Measurements from ENCODE around the gene DUSP9.

DUSP9 gene

GRCh38 chrX:153685751-153686696, 39.0 kb downstream of the DUSP9 start:
- TF ChIP-seq, protein P1, sequence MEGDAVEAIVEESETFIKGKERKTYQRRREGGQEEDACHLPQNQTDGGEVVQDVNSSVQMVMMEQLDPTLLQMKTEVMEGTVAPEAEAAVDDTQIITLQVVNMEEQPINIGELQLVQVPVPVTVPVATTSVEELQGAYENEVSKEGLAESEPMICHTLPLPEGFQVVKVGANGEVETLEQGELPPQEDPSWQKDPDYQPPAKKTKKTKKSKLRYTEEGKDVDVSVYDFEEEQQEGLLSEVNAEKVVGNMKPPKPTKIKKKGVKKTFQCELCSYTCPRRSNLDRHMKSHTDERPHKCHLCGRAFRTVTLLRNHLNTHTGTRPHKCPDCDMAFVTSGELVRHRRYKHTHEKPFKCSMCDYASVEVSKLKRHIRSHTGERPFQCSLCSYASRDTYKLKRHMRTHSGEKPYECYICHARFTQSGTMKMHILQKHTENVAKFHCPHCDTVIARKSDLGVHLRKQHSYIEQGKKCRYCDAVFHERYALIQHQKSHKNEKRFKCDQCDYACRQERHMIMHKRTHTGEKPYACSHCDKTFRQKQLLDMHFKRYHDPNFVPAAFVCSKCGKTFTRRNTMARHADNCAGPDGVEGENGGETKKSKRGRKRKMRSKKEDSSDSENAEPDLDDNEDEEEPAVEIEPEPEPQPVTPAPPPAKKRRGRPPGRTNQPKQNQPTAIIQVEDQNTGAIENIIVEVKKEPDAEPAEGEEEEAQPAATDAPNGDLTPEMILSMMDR (IDR thresholded peaks at IDR 0.05; ENCODE audit: low read depth, low read length), result no peak
- no peak overlapping the region for H3K4me3 ChIP-seq (ENCODE audit: low read depth, low read length)

GRCh38 chrX:153686711-153687110, 39.7 kb downstream of the DUSP9 start:
- no peak overlapping the region for H3K4me3 ChIP-seq (ENCODE audit: low read depth, low read length)
- TF ChIP-seq, protein P1 (IDR thresholded peaks at IDR 0.05; ENCODE audit: low read depth, low read length), result no peak

DNA sequence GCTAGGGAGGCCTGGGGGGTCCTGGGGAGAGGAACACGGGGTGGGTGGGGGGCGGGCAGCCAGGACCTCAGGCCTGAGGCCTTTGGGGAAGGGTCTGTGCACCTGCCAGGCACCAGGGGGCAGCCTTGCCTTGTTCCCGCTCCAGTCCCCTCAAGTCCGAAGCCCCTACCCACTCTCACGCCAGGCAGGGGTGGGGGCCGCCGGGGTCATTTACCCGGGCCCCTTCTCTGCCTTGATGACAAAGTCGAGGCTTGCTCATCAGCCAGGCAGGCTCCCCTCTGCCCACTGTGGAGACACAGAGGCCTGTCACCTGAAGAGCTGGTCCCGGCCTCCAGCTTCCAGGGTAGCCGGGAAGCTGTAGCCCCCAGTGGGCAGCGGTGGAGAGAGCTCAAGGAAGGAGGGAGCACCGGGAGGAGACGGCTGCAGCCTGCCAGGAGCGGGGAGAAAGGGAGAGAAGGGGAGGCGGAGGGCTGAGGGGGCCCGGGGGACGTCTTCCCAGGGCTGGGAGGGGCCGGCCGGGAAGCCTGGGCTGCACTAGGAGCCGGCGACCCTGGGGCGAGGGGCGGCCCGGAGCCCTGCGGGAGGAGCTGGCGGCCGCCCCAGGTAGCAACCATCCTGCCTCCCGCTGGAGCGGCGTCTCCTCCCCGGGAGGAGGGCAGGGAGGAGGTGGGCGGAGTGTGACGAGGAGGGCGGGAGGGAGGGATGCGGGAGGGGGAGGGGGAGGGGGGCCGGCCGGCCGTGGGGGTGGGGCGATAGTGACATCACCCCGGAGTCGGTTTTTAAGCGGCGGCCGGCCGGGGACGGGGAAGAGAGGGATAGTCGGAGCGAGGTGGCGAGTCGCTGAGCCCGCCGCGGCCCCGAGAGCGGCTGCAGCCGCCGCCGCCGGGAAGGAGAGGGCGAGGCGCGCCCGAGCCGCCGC, 40.4 kb downstream of the DUSP9 start, which contains the start of gene SLC6A8:
Gene SLC6A8, plus strand, starts transcription at position 806 of the 919 bp plus-strand sequence. CDS start 649 bp downstream, outside the sequence.
- H3K4me3 ChIP-seq (ENCODE audit: low read depth, low read length), result peak within 1 kb of the TSS; percentile 34
- TF ChIP-seq, protein P1 (IDR thresholded peaks at IDR 0.05; ENCODE audit: low read depth, low read length), result no peak

DNA sequence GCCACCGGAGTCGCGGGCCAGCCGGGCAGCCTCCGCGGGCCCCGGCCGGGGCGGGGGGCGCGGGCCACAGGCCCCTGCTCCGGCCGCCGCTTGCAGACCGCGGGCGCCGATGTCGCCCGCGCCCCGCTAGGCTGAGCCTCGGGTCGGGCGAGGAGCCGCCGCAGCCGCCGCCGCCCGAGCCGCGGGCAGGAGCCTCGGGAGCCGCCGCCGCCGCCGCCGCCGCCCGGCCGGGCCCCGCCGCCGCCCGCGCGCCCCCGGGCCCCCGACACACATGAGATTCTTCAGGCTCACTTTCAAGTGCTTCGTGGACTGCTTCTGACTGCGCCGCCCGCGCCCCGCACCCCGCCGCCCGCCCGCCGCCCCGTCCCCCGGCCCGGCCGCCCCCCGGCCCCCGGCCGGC, 41.1 kb downstream of the DUSP9 start:
- H3K4me3 ChIP-seq (ENCODE audit: low read depth, low read length), result no peak overlapping the region
- TF ChIP-seq, protein P1 (IDR thresholded peaks at IDR 0.05; ENCODE audit: low read depth, low read length), result no peak

DNA sequence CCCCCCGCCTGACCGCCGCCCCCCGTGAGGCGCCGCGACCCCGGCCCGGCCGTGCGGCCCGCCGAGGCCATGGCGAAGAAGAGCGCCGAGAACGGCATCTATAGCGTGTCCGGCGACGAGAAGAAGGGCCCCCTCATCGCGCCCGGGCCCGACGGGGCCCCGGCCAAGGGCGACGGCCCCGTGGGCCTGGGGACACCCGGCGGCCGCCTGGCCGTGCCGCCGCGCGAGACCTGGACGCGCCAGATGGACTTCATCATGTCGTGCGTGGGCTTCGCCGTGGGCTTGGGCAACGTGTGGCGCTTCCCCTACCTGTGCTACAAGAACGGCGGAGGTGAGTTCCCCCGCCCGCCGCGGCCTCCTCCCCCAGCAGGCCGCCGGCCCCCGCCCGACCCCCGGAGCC, 41.5 kb downstream of the DUSP9 start:
- TF ChIP-seq, protein P1 (IDR thresholded peaks at IDR 0.05; ENCODE audit: low read depth, low read length), result no peak
- peak overlapping the region; percentile 34 for H3K4me3 ChIP-seq (ENCODE audit: low read depth, low read length)

GRCh38 chrX:153688911-153689590, 42.0 kb downstream of the DUSP9 start:
- peak overlapping the region; percentile 27; the same call in 1 of the 2 replicates for H3K4me3 ChIP-seq (ENCODE audit: low read depth, low read length)

More at GRCh38 chrX:153688911-153689590, 42.0 kb downstream of the DUSP9 start:
- TF ChIP-seq, protein P1 (IDR thresholded peaks at IDR 0.05; ENCODE audit: low read depth, low read length), result no peak
